22Rv1 (cell line): ENCODE results near the gene ESPNL.

Source experiments
- H3K27ac ChIP-seq: fragments of 450-650 bp; 2 replicates; pipeline ENCODE4 v1.5.1; 2017
- ZFX ChIP-seq: fragments of 450-650 bp; IDR thresholded peaks from 2 replicates; pipeline ENCODE4 v1.6.1; 2017; ENCODE audit warnings: antibody characterized with exemption, borderline replicate concordance
- TF ChIP-seq, protein P1 (sequence below): fragments of 450-650 bp; IDR thresholded peaks from 2 replicates; pipeline ENCODE4 v1.5.1; 2017; ENCODE audit warnings: mild to moderate bottlenecking

ESPNL gene

DNA sequence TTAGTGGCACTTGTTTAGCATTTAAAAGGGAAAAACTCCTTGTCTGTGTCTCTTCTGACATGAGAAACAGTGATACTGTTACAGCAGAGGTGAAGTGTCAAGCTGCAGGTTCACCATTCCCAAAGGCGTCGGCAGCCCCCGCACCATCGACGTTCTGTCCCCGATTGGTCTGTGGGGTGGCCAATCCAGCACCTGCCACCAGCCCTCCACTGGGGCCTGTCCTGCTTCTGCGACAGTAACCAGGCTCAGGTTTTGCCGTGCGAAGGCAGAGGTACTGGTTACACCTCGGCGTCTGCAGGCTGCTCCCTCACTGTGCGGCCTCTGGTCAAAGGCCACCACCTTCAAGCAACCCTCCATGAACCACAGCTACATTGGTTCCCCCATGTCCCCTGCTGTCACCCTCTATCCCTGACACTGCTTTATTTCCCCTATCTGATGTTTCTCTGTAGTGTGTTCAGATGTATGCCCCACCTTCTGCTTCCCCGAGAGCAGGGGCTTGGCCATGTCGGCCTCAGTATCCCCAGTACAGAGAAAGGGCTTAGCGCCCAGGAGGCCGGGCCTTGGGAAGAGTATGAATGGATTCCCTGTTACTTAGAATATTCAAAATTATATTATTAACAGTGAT lies 8.6 kb upstream of the ESPNL start:
- no peak for TF ChIP-seq ZFX
- TF ChIP-seq, protein P1, sequence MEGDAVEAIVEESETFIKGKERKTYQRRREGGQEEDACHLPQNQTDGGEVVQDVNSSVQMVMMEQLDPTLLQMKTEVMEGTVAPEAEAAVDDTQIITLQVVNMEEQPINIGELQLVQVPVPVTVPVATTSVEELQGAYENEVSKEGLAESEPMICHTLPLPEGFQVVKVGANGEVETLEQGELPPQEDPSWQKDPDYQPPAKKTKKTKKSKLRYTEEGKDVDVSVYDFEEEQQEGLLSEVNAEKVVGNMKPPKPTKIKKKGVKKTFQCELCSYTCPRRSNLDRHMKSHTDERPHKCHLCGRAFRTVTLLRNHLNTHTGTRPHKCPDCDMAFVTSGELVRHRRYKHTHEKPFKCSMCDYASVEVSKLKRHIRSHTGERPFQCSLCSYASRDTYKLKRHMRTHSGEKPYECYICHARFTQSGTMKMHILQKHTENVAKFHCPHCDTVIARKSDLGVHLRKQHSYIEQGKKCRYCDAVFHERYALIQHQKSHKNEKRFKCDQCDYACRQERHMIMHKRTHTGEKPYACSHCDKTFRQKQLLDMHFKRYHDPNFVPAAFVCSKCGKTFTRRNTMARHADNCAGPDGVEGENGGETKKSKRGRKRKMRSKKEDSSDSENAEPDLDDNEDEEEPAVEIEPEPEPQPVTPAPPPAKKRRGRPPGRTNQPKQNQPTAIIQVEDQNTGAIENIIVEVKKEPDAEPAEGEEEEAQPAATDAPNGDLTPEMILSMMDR, result no peak
- no peak overlapping the region for H3K27ac ChIP-seq

DNA sequence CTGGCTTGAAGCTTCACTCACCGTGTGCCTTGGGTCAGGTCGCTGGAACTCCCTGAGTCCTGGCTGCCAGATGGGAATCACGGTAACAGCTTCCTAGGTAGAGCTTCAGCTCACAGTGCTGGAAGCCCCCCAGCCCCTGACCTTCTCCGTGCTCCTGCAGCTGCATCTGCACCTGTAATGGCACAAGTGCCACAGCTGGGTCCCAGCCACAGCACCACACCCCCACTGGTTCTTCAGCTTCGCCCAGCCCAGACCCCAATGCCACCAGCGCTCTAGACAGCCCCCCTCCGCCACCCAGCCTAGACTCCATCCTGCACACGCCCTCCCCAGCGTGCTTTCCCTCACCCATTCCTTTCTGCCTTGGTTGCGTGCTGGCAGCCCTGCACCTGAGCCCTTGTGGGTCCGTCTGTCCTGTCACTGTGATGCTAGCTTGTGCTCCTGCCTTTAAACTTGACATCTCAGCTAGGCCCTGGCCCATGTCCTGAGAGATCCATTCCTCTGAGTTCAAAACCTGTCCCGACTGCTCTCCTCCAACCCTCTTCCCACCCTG lies 7.6 kb upstream of the ESPNL start:
- TF ChIP-seq ZFX, result no peak
- TF ChIP-seq, protein P1, result no peak
- no peak overlapping the region for H3K27ac ChIP-seq

DNA sequence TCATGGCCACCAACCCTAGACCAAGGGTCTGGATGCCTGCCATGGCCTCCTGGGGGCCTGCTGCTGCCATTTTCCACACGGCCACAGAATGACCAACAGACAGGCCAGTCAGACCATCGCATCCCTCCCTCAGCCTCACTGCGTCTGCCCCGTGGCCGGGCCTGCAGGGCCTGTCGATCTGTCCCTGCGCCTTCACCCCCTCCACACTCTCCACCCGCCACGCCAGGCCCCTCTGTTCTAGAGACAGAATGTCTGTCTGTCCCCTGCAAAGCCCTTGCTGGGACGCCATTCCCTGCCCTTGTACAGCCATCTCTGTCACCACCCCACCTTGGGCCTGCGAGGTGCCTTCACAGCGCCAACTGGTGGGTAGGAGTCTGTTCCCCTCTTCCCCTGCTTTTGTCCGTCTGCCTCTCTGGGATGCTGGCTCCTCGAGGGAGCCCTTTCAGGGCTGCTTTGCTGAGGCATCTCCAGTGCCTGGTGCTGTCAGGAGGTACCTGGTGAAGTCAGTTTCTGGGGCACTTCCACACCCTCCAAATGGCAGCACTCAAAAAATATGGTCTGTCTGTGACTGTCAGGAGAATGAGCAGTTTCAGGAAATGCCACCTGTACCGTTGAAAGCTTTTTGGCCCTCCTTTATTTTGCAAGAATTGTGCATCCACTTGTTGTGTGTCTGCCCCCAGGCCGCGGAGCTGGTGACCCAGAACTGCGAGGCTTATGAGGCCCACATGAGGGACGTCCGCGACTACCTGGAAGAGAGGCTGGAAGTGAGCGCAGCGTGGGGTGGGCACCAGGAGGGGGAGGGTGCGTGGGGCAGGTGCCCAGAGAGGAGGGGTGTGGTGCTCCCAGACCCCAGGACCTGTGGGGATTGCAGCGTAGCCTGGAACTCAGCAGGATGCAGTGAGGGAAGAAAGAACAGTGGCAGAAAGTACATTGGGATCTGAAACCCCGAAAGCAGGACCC lies 6.7 kb upstream of the ESPNL start:
- H3K27ac ChIP-seq, result no peak overlapping the region
- TF ChIP-seq ZFX, result no peak
- TF ChIP-seq, protein P1, result no peak

DNA sequence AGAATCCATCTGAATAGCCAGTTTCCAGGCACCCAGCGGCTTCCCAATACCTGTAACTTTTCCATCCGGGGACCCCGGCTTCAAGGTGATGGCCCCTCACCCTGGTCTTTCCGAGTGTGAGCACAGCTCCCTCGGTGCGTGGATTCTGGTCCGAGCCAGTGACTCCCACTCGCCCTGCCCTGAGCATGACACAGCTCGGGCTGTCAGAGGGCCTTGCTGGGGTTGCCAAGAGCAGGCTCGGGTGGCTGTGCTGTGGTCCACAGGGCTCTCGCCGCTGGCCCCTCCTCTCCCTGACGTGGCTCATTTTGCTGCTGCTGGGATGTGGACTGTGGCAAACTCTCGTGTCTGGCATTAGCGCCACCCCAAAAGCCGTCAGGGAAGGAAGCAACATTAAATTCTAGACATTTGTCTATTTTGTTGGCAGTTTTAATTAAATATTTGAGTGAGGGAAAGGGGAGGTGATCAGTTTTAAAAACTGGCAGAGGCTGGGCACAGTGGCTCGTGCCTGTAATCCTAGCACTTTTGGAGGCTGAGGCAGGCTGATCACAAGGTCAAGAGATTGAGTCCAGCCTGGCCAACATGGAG lies 5.6 kb upstream of the ESPNL start:
- no peak overlapping the region for H3K27ac ChIP-seq
- TF ChIP-seq, protein P1, result no peak
- no peak for TF ChIP-seq ZFX

DNA sequence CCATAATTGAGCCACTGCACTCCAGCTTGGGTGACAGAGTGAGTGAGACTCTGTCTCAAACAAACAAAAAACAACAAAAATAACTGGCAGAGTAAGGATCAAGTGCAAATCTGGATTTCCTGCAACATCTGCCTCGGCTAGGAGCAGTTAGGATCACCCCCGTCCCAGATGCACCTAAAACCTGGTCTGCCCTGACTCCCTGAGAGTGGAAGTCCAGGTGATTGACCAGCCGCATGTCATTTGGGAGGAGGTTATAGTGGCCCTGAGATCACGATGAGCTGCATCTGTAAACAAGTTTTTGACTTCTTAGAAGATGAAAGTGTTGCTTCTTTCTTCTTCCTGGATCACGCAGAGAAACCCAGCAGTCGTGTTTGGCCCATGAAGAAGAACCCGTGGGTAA lies 5.0 kb upstream of the ESPNL start:
- TF ChIP-seq, protein P1, result no peak
- no peak for TF ChIP-seq ZFX
- no peak overlapping the region for H3K27ac ChIP-seq

DNA sequence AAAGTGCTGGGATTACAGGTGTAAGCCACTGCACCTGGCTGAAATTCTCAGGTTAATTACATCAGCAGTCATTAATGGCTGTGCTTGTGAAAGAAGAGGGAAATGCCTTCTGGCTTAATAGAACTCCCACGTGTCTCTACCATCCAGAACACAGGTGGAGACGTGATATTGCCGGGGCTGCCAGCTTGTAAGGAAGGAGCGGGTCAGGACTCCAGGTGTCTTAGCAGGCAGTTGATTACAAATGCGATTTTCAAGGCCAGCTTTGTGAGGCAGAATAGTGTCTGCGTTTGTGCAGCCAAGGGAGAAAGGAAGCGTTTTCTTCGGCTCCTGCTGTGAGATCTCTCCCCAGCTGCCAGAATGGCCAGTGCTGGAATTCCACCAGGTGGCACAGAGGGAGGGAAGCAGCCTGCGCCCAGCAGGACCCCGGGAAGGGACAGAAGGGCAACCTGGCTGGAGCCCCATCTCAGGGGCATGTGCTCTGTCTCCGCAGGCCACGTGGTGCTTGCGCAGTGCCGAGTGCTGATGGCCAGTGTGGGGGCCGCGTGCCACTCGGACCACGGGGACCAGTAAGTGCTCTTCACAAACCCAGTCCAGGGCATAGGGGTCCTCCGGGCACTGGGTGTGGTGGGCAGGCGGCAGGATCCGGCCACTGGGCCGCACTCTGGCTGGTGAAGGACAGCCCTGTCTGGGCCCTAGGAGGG lies 3.7 kb upstream of the ESPNL start:
- H3K27ac ChIP-seq, result peak overlapping the region; percentile 10; the same call in 1 of the 2 replicates
- TF ChIP-seq ZFX, result no peak
- TF ChIP-seq, protein P1, result no peak
